Dermis blood vessel endothelial cell (primary cell): Measurements from ENCODE around the gene SOHLH2. TPM values are rescaled to one million over a fixed set of nuclear protein-coding genes. Genes with fewer than 3 reads are reported as not detected.

Source experiments
- DNase-seq: peaks from one replicate; pipeline ENCODE4 v3.0.0; 2010
- total RNA-seq: library from RNA; depleted of rRNA; stranded (reverse); fragments of >200 nt; gene quantifications from 2 replicates; pipeline ENCODE4 v1.2.3, GENCODE V29; 2014

Gene SOHLH2
- total RNA-seq, 1 donor from 2014 or later = 0.17 TPM

- no peak for DNase-seq
Observed at GRCh38 chr13:36131222-36131930, 83.0 kb downstream of the SOHLH2 start, which contains the start of gene DCLK1. Gene DCLK1 (minus strand): TSS chr13:36131382.

- no peak for DNase-seq
Observed at GRCh38 chr13:36130552-36131221, 83.7 kb downstream of the SOHLH2 start.

DNA sequence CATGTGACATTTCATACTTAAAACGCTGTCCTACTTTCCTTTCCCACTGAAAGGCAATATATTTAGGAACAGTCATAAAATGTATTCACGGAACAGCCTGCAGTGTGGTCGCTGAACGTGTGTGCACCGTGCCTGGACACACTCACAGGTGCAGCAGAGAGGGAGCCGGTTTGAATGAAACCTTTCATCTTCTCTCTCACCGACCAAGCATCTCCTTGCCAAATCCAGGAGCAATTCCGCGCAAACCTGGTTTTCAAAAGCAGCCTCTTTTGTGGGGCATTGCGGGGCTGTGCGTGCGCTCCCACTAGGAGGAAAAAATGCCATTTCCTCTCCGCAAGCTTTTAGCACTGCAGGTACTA is 84.2 kb downstream of the SOHLH2 start:
- DNase-seq = no peak

DNA sequence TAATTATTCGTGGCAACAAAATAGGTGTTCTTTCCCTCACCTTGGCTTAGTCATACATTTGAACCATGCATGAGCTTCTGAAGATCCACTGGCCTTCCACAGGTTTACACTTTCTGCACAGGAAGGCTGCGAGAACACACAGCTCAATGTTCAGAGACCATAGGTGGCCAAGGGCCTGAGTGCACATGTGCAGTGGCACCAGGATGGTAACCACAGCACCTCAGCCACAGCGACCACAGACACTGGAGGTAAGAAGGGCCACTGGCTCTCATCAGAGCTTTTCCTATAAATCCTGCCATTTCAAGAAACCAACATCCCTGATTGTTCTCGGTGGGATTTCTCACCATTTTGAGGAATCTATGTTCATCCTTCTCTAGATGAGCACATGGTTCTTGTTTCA is 84.8 kb downstream of the SOHLH2 start:
- no peak for DNase-seq

GRCh38 chr13:36126491-36126890 is 87.9 kb downstream of the SOHLH2 start:
- DNase-seq = no peak

- no peak for DNase-seq
Observed at GRCh38 chr13:36125841-36126240, 88.5 kb downstream of the SOHLH2 start.

DNA sequence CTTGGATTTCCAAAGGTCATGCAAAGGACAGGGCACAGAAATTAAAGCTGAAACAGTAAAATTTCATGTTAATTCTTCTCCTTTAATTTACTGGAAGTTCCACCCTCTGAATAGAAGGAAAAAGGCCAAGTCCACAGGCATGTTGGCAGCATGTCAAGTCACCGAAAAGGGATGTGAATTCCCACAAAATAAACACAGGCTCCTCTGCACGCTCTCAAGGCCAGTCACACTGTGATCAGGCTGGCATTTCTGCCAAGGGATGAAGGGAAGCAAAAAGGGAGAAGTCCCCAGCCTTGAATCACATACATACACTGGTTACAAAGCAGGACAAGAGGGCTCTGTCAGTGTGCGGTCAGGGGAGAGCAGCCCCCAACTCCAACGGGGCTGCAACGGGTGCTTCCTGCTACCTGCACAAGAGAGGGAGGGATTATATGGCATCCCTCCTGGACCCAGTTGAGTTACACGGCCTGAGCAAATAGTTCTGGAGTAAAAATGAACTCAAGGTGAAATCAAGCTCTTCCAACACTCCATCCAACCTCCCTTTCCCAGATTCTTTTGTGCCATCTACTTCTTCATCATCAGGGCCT is 90.0 kb downstream of the SOHLH2 start:
- DNase-seq = no peak

Other genes with a start within 250 kb of the SOHLH2 start
- 29.2 and 38.1 TPM in 2 replicates for gene DCLK1, start 83.2 kb downstream of the SOHLH2 start, total RNA-seq
- 1.0 and 1.2 TPM in 2 replicates for gene CCDC169, start 83.3 kb upstream of the SOHLH2 start, total RNA-seq
- gene SPART, start 131.8 kb upstream of the SOHLH2 start, total RNA-seq = 63.6 and 144 TPM in 2 replicates
- gene CCNA1, start 217.9 kb upstream of the SOHLH2 start, total RNA-seq = 0.17 and 1.5 TPM in 2 replicates